ENCODE results near the gene MRM1. TPM values are rescaled to one million over a fixed set of nuclear protein-coding genes. Genes with fewer than 3 reads are reported as not detected.

The MRM1 gene
- total and polyA plus RNA-seq, 9 of the 15 experiments (the other 6 are each of a cell fraction or from before 2014, with no cell fraction given), result 0.61 to 28.4 (median 21.5) TPM

- TF ChIP-seq CBX5 (IDR thresholded peaks at IDR 0.05; ENCODE audit: borderline replicate concordance, low read depth) (no peak), E2F3 (CRISPR knock-in tag; IDR thresholded peaks at IDR 0.05) (0 out of 2 replicates have a peak, but pooled peaks have one; percentile 37), HLTF (IDR thresholded peaks at IDR 0.05) (no peak), ZNF589 (CRISPR knock-in tag; IDR thresholded peaks at IDR 0.05; ENCODE audit: low read depth) (peak; percentile 79), FOS (IDR thresholded peaks at IDR 0.05; ENCODE audit: extremely low read depth, insufficient read length) (no peak), SP2 (IDR thresholded peaks at IDR 0.05; ENCODE audit: extremely low read depth, low read depth, low read length, poor library complexity, severe bottlenecking) (no peak), TBP (optimal IDR thresholded peaks at IDR 0.05; ENCODE audit: low read depth, low read length) (peak; percentile 55)
- TF ChIP-seq, protein P1, sequence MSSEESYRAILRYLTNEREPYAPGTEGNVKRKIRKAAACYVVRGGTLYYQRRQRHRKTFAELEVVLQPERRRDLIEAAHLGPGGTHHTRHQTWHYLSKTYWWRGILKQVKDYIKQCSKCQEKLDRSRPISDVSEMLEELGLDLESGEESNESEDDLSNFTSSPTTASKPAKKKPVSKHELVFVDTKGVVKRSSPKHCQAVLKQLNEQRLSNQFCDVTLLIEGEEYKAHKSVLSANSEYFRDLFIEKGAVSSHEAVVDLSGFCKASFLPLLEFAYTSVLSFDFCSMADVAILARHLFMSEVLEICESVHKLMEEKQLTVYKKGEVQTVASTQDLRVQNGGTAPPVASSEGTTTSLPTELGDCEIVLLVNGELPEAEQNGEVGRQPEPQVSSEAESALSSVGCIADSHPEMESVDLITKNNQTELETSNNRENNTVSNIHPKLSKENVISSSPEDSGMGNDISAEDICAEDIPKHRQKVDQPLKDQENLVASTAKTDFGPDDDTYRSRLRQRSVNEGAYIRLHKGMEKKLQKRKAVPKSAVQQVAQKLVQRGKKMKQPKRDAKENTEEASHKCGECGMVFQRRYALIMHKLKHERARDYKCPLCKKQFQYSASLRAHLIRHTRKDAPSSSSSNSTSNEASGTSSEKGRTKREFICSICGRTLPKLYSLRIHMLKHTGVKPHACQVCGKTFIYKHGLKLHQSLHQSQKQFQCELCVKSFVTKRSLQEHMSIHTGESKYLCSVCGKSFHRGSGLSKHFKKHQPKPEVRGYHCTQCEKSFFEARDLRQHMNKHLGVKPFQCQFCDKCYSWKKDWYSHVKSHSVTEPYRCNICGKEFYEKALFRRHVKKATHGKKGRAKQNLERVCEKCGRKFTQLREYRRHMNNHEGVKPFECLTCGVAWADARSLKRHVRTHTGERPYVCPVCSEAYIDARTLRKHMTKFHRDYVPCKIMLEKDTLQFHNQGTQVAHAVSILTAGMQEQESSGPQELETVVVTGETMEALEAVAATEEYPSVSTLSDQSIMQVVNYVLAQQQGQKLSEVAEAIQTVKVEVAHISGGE (CRISPR knock-in tag; IDR thresholded peaks at IDR 0.05), result peak in 2 of 3 experiments; percentile 87 to 98; a peak in 5 of 6 replicates
Observed at GRCh38 chr17:36601303-36602029, at the start of gene MRM1 (continued).
